GM21576 (cell line): ENCODE results near the gene HLA-A.
A peak's percentile ranks its signal among the peaks of the same experiment; 100 is the strongest.
"Not testable (repeated sequence)": the region's sequence is repeated elsewhere in the genome, so short reads cannot be mapped to it uniquely, and the experiment has no call there.

Experiments
- ATAC-seq: cut with Tn5 transposase; IDR thresholded peaks from one replicate; pipeline ENCODE4 v1.9.1; 2021; ENCODE audit warnings: mild to moderate bottlenecking, moderate library complexity; ENCODE audit not compliant: unreplicated experiment

Gene HLA-A

GRCh38 chr6:29942275-29943052, at the start of gene HLA-A:
HLA-A (plus strand) TSS chr6:29942532; CDS start chr6:29942554, 22 bp downstream.
- peak; percentile 88 for ATAC-seq

GRCh38 chr6:29892696-29893095, 49.6 kb upstream of the HLA-A start:
- ATAC-seq, result no peak

GRCh38 chr6:29899281-29899680, 43.1 kb upstream of the HLA-A start:
- ATAC-seq, result no peak

- ATAC-seq, result no peak
Observed at GRCh38 chr6:29905286-29905685, 37.0 kb upstream of the HLA-A start.

- ATAC-seq, result no peak
Observed at GRCh38 chr6:29907637-29908340, 34.5 kb upstream of the HLA-A start.

- no peak for ATAC-seq
Observed at GRCh38 chr6:29908341-29908662, 34.0 kb upstream of the HLA-A start.

- no peak for ATAC-seq
Observed at GRCh38 chr6:29908710-29909109, 33.6 kb upstream of the HLA-A start.

- no peak for ATAC-seq
Observed at GRCh38 chr6:29909985-29910384, 32.3 kb upstream of the HLA-A start.

GRCh38 chr6:29912840-29913239, 29.5 kb upstream of the HLA-A start:
- no peak for ATAC-seq

- no peak for ATAC-seq
Observed at GRCh38 chr6:29916741-29917140, 25.6 kb upstream of the HLA-A start.

- ATAC-seq, result no peak
Observed at GRCh38 chr6:29917857-29918256, 24.5 kb upstream of the HLA-A start.

GRCh38 chr6:29919506-29920445, 22.6 kb upstream of the HLA-A start:
- ATAC-seq, result no peak

- no peak for ATAC-seq
Observed at GRCh38 chr6:29924287-29924686, 18.0 kb upstream of the HLA-A start.

GRCh38 chr6:29924731-29925130, 17.6 kb upstream of the HLA-A start:
- no peak for ATAC-seq

- no peak for ATAC-seq
Observed at GRCh38 chr6:29925321-29925720, 17.0 kb upstream of the HLA-A start.

GRCh38 chr6:29925727-29926412, 16.5 kb upstream of the HLA-A start:
- no peak for ATAC-seq

- peak; percentile 73 for ATAC-seq
Observed at GRCh38 chr6:29926413-29927274, 15.7 kb upstream of the HLA-A start.

GRCh38 chr6:29927275-29927569, 15.1 kb upstream of the HLA-A start:
- no peak for ATAC-seq

GRCh38 chr6:29927841-29928388, 14.4 kb upstream of the HLA-A start:
- ATAC-seq, result no peak

- not testable (repeated sequence) for ATAC-seq
Observed at GRCh38 chr6:29930047-29930446, 12.3 kb upstream of the HLA-A start.
